GM12875 (cell line): ENCODE data around the gene TRMT10C.

Experiments used
- H3K4me3 ChIP-seq: one replicate; pipeline ENCODE4 v1.5.1; 2011; ENCODE audit warnings: low read depth, low read length, control low read depth
- CTCF ChIP-seq: IDR thresholded peaks from 2 replicates; pipeline ENCODE4 v1.5.1; 2011; ENCODE audit warnings: low read depth, mild to moderate bottlenecking, control low read depth, inconsistent platforms, low read length, moderate library complexity, borderline replicate concordance; ENCODE audit not compliant: insufficient read depth

Gene TRMT10C

GRCh38 chr3:101521211-101521701, 40.4 kb upstream of the TRMT10C start:
- TF ChIP-seq CTCF: no peak
- no peak overlapping the region for H3K4me3 ChIP-seq

- H3K4me3 ChIP-seq: no peak overlapping the region
- TF ChIP-seq CTCF: no peak
Measured at GRCh38 chr3:101527441-101527840, 34.2 kb upstream of the TRMT10C start.

- no peak overlapping the region for H3K4me3 ChIP-seq
- no peak for TF ChIP-seq CTCF
Measured at GRCh38 chr3:101527906-101528305, 33.8 kb upstream of the TRMT10C start.

GRCh38 chr3:101529816-101530685, 31.6 kb upstream of the TRMT10C start:
- no peak overlapping the region for H3K4me3 ChIP-seq
- no peak for TF ChIP-seq CTCF

- no peak for TF ChIP-seq CTCF
- H3K4me3 ChIP-seq: no peak overlapping the region
Measured at GRCh38 chr3:101530686-101531047, 31.0 kb upstream of the TRMT10C start.

GRCh38 chr3:101531473-101532086, 30.1 kb upstream of the TRMT10C start:
- H3K4me3 ChIP-seq: no peak overlapping the region
- no peak for TF ChIP-seq CTCF
